ENCODE data around the gene HDAC4.

The HDAC4 gene

GRCh38 chr2:239139566-239139965, 261.3 kb downstream of the HDAC4 start:
- no peak overlapping the region for H3K27ac ChIP-seq (ENCODE audit: low read depth, low read length)
- no peak overlapping the region for H3K4me3 ChIP-seq (ENCODE audit: low read depth in 1 of 2, low read length in 2 of 2)
- H3K9ac ChIP-seq (ENCODE audit: low read depth in 1 of 2, low read length in 2 of 2) = no peak overlapping the region
- H3K36me3 ChIP-seq (ENCODE audit: control insufficient read depth in 1 of 2, insufficient read depth in 2 of 2, low read length in 2 of 2) = peaks cover 36 to 61% of the 10 kb centered on the region in 2 donors
- no peaks in the 10 kb centered on the region for H3K4me1 ChIP-seq (ENCODE audit: control insufficient read depth in 1 of 2, insufficient read depth in 2 of 2, low read length in 2 of 2)
- H3K9me3 ChIP-seq (ENCODE audit: control insufficient read depth in 1 of 2, low read length in 2 of 2) = no peaks in the 10 kb centered on the region
- H3K27me3 ChIP-seq (ENCODE audit: control insufficient read depth in 1 of 2, insufficient read depth in 2 of 2, low read length in 2 of 2) = no peaks in the 10 kb centered on the region

- H3K27me3 ChIP-seq (ENCODE audit: control insufficient read depth in 1 of 2, insufficient read depth in 2 of 2, low read length in 2 of 2) = no peaks in the 10 kb centered on the region
- peaks cover 40 to 61% of the 10 kb centered on the region in 2 donors for H3K36me3 ChIP-seq (ENCODE audit: control insufficient read depth in 1 of 2, insufficient read depth in 2 of 2, low read length in 2 of 2)
- no peaks in the 10 kb centered on the region for H3K4me1 ChIP-seq (ENCODE audit: control insufficient read depth in 1 of 2, insufficient read depth in 2 of 2, low read length in 2 of 2)
- no peak overlapping the region for H3K4me3 ChIP-seq (ENCODE audit: low read depth in 1 of 2, low read length in 2 of 2)
- H3K9me3 ChIP-seq (ENCODE audit: control insufficient read depth in 1 of 2, low read length in 2 of 2) = no peaks in the 10 kb centered on the region
- no peak overlapping the region for H3K27ac ChIP-seq (ENCODE audit: low read depth, low read length)
- H3K9ac ChIP-seq (ENCODE audit: low read depth in 1 of 2, low read length in 2 of 2) = no peak overlapping the region
Measured at GRCh38 chr2:239139101-239139500, 261.7 kb downstream of the HDAC4 start.

- H3K27me3 ChIP-seq (ENCODE audit: control insufficient read depth in 1 of 2, insufficient read depth in 2 of 2, low read length in 2 of 2) = no peaks in the 10 kb centered on the region
- no peak overlapping the region for H3K27ac ChIP-seq (ENCODE audit: low read depth, low read length)
- H3K4me1 ChIP-seq (ENCODE audit: control insufficient read depth in 1 of 2, insufficient read depth in 2 of 2, low read length in 2 of 2) = no peaks in the 10 kb centered on the region
- H3K9ac ChIP-seq (ENCODE audit: low read depth in 1 of 2, low read length in 2 of 2) = no peak overlapping the region
- H3K9me3 ChIP-seq (ENCODE audit: control insufficient read depth in 1 of 2, low read length in 2 of 2) = no peaks in the 10 kb centered on the region
- no peak overlapping the region for H3K4me3 ChIP-seq (ENCODE audit: low read depth in 1 of 2, low read length in 2 of 2)
- peaks cover 45 to 61% of the 10 kb centered on the region in 2 donors for H3K36me3 ChIP-seq (ENCODE audit: control insufficient read depth in 1 of 2, insufficient read depth in 2 of 2, low read length in 2 of 2)
Measured at GRCh38 chr2:239138610-239139009, 262.2 kb downstream of the HDAC4 start.

- Histone ChIP-seq H3K36me3 (ENCODE audit: control insufficient read depth in 1 of 2, insufficient read depth in 2 of 2, low read length in 2 of 2) (peaks cover 43 to 59% of the 10 kb centered on the region in 2 donors), H3K9me3 (ENCODE audit: control insufficient read depth in 1 of 2, low read length in 2 of 2) (no peaks in the 10 kb centered on the region), H3K4me1 (ENCODE audit: control insufficient read depth in 1 of 2, insufficient read depth in 2 of 2, low read length in 2 of 2) (no peaks in the 10 kb centered on the region), H3K4me3 (ENCODE audit: low read depth in 1 of 2, low read length in 2 of 2) (no peak overlapping the region), H3K27me3 (ENCODE audit: control insufficient read depth in 1 of 2, insufficient read depth in 2 of 2, low read length in 2 of 2) (no peaks in the 10 kb centered on the region), H3K9ac (ENCODE audit: low read depth in 1 of 2, low read length in 2 of 2) (no peak overlapping the region), H3K27ac (ENCODE audit: low read depth, low read length) (no peak overlapping the region)
Measured at GRCh38 chr2:239137898-239138283, 262.9 kb downstream of the HDAC4 start.

DNA sequence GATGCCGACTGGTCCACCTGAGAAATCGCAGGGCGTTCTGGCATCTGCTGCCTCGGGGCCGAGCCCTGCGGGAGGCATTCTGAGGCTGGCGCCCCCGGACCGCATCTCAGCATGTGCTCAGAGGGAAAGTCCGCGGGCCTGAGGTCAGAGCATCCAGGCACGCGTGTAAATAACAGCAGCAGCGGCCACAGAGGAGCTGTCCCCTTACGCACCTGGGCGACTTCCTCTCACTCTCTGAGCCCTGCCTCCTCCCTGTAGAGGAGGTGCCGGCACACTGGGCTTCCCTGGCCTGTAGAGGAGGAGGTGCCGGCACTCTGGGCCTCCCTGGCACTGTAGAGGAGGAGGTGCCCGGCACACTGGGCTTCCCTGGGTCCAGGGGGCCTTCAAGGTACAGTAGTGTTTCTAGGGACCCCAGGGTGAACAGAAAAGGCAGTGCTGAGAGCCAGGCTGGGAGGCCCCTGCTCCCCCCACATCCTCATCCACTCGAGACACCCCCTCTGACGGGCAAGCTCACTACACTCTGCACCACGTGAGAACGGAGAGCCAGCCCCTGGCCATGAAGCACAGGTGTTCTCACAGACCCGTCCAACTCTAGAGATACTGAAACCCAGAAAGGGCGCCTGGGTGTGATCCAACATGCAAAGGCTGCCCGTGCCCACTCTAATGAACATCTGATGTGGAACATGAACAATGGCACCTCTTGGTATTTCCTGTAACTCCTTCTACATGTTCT, 263.5 kb downstream of the HDAC4 start:
- no peaks in the 10 kb centered on the region for H3K9me3 ChIP-seq (ENCODE audit: control insufficient read depth in 1 of 2, low read length in 2 of 2)
- no peak overlapping the region for H3K27ac ChIP-seq (ENCODE audit: low read depth, low read length)
- H3K9ac ChIP-seq (ENCODE audit: low read depth in 1 of 2, low read length in 2 of 2) = no peak overlapping the region
- no peak overlapping the region for H3K4me3 ChIP-seq (ENCODE audit: low read depth in 1 of 2, low read length in 2 of 2)
- no peaks in the 10 kb centered on the region for H3K27me3 ChIP-seq (ENCODE audit: control insufficient read depth in 1 of 2, insufficient read depth in 2 of 2, low read length in 2 of 2)
- no peaks in the 10 kb centered on the region for H3K4me1 ChIP-seq (ENCODE audit: control insufficient read depth in 1 of 2, insufficient read depth in 2 of 2, low read length in 2 of 2)
- H3K36me3 ChIP-seq (ENCODE audit: control insufficient read depth in 1 of 2, insufficient read depth in 2 of 2, low read length in 2 of 2) = peaks cover 46 to 58% of the 10 kb centered on the region in 2 donors

GRCh38 chr2:239136762-239137161, 264.1 kb downstream of the HDAC4 start:
- Histone ChIP-seq H3K36me3 (ENCODE audit: control insufficient read depth in 1 of 2, insufficient read depth in 2 of 2, low read length in 2 of 2) (peaks cover 43 to 62% of the 10 kb centered on the region in 2 donors), H3K27me3 (ENCODE audit: control insufficient read depth in 1 of 2, insufficient read depth in 2 of 2, low read length in 2 of 2) (no peaks in the 10 kb centered on the region), H3K9me3 (ENCODE audit: control insufficient read depth in 1 of 2, low read length in 2 of 2) (no peaks in the 10 kb centered on the region), H3K4me1 (ENCODE audit: control insufficient read depth in 1 of 2, insufficient read depth in 2 of 2, low read length in 2 of 2) (no peaks in the 10 kb centered on the region), H3K27ac (ENCODE audit: low read depth, low read length) (no peak overlapping the region), H3K9ac (ENCODE audit: low read depth in 1 of 2, low read length in 2 of 2) (no peak overlapping the region), H3K4me3 (ENCODE audit: low read depth in 1 of 2, low read length in 2 of 2) (no peak overlapping the region)

- no peaks in the 10 kb centered on the region for H3K9me3 ChIP-seq (ENCODE audit: control insufficient read depth in 1 of 2, low read length in 2 of 2)
- no peak overlapping the region for H3K9ac ChIP-seq (ENCODE audit: low read depth in 1 of 2, low read length in 2 of 2)
- H3K27me3 ChIP-seq (ENCODE audit: control insufficient read depth in 1 of 2, insufficient read depth in 2 of 2, low read length in 2 of 2) = no peaks in the 10 kb centered on the region
- H3K4me1 ChIP-seq (ENCODE audit: control insufficient read depth in 1 of 2, insufficient read depth in 2 of 2, low read length in 2 of 2) = no peaks in the 10 kb centered on the region
- H3K27ac ChIP-seq (ENCODE audit: low read depth, low read length) = no peak overlapping the region
- H3K4me3 ChIP-seq (ENCODE audit: low read depth in 1 of 2, low read length in 2 of 2) = no peak overlapping the region
- peaks cover 43 to 65% of the 10 kb centered on the region in 2 donors for H3K36me3 ChIP-seq (ENCODE audit: control insufficient read depth in 1 of 2, insufficient read depth in 2 of 2, low read length in 2 of 2)
Measured at GRCh38 chr2:239136203-239136602, 264.6 kb downstream of the HDAC4 start.

DNA sequence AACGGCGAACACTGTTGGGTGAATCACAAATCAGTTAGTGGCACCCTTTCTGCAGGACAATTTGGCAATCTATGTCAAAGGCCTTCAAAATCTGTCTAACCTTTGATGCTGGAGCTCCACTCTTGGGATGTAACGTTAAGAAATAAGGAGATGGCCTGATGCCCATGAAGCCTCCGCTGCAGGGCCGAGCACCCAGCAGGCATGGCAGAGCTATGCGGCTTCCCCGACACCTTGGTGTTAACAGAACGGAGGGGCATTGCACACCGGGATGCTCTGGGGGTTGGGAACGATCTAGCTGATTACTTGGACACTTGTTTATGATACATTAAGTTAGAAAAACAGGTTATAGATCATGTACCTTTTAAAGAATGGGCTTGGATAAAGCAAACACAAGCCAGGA, 265.3 kb downstream of the HDAC4 start:
- H3K9ac ChIP-seq (ENCODE audit: low read depth in 1 of 2, low read length in 2 of 2) = no peak overlapping the region
- no peaks in the 10 kb centered on the region for H3K4me1 ChIP-seq (ENCODE audit: control insufficient read depth in 1 of 2, insufficient read depth in 2 of 2, low read length in 2 of 2)
- no peak overlapping the region for H3K27ac ChIP-seq (ENCODE audit: low read depth, low read length)
- H3K4me3 ChIP-seq (ENCODE audit: low read depth in 1 of 2, low read length in 2 of 2) = no peak overlapping the region
- H3K9me3 ChIP-seq (ENCODE audit: control insufficient read depth in 1 of 2, low read length in 2 of 2) = no peaks in the 10 kb centered on the region
- H3K27me3 ChIP-seq (ENCODE audit: control insufficient read depth in 1 of 2, insufficient read depth in 2 of 2, low read length in 2 of 2) = no peaks in the 10 kb centered on the region
- H3K36me3 ChIP-seq (ENCODE audit: control insufficient read depth in 1 of 2, insufficient read depth in 2 of 2, low read length in 2 of 2) = peaks cover 43 to 63% of the 10 kb centered on the region in 2 donors

DNA sequence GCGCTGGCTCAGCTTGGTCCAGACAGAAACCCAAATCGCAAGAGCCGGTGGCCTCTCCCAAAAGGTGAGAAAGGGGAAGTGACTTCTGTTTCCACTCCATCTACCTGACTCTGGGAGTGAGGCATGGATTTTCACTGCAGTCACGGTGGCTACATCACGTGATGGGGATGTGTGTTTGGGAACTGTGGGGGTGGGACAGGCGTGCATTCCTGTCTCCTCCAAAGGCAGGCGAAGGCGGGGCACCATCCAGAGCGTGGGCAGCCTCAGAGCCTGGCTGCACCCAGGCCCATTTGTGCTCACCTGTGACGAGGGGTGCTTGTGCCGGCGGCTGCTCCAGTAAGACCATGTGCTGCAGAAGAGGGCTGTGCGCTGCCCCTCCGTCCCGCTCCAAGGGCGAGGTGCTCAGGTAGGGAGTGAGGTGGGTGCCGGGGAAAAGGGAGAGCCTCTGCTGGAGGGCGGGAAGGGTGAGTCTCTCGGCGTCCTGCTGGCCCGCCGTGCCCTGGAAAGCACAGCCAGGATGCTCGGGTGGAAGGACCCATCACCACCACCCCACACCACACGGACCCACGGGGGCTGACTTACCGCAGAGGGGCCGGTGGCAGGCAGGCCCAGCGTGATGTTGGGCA, 266.8 kb downstream of the HDAC4 start:
- no peaks in the 10 kb centered on the region for H3K4me1 ChIP-seq (ENCODE audit: control insufficient read depth in 1 of 2, insufficient read depth in 2 of 2, low read length in 2 of 2)
- no peak overlapping the region for H3K9ac ChIP-seq (ENCODE audit: low read depth in 1 of 2, low read length in 2 of 2)
- no peaks in the 10 kb centered on the region for H3K27me3 ChIP-seq (ENCODE audit: control insufficient read depth in 1 of 2, insufficient read depth in 2 of 2, low read length in 2 of 2)
- H3K9me3 ChIP-seq (ENCODE audit: control insufficient read depth in 1 of 2, low read length in 2 of 2) = no peaks in the 10 kb centered on the region
- peaks cover 34 to 66% of the 10 kb centered on the region in 2 donors for H3K36me3 ChIP-seq (ENCODE audit: control insufficient read depth in 1 of 2, insufficient read depth in 2 of 2, low read length in 2 of 2)
- H3K27ac ChIP-seq (ENCODE audit: low read depth, low read length) = no peak overlapping the region
- H3K4me3 ChIP-seq (ENCODE audit: low read depth in 1 of 2, low read length in 2 of 2) = no peak overlapping the region

DNA sequence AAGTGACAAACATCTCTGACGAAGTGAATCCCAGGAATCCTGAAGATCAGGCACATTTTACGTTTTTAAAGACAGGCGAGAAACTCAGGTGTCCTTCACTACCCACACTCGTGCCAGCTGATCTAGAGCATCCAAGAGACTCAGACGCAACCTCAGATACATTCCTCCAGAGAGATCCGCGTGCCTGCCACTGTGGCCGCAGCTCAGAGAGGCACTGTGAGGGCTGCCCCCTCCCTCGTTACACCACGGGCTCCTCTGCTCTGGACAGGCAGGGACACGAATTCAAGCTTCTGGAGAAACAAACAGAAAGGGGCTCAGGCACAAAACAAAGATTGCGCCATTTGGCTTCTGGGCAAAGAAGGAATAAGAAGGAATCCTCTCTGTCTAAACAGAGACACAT, 268.0 kb downstream of the HDAC4 start:
- Histone ChIP-seq H3K9ac (ENCODE audit: low read depth in 1 of 2, low read length in 2 of 2) (no peak overlapping the region), H3K27ac (ENCODE audit: low read depth, low read length) (no peak overlapping the region), H3K27me3 (ENCODE audit: control insufficient read depth in 1 of 2, insufficient read depth in 2 of 2, low read length in 2 of 2) (no peaks in the 10 kb centered on the region), H3K9me3 (ENCODE audit: control insufficient read depth in 1 of 2, low read length in 2 of 2) (no peaks in the 10 kb centered on the region), H3K4me1 (ENCODE audit: control insufficient read depth in 1 of 2, insufficient read depth in 2 of 2, low read length in 2 of 2) (no peaks in the 10 kb centered on the region), H3K4me3 (ENCODE audit: low read depth in 1 of 2, low read length in 2 of 2) (no peak overlapping the region), H3K36me3 (ENCODE audit: control insufficient read depth in 1 of 2, insufficient read depth in 2 of 2, low read length in 2 of 2) (peaks cover 32 to 63% of the 10 kb centered on the region in 2 donors)
